H1 (cell line): ENCODE results near the gene PLCB3. TPM values are rescaled to one million over a fixed set of nuclear protein-coding genes. Genes with fewer than 3 reads are reported as not detected.

Experiments
- CTCF ChIA-PET: fragments of 300-600 bp; sonication (Branson Sonifier 250); formaldehyde crosslinking; loops from one replicate; lab custom pipeline; 2021; ENCODE audit not compliant: partially characterized antibody; lab: Charles Lee
- POLR2A ChIA-PET: fragments of 300-600 bp; sonication (Branson Sonifier 250); formaldehyde crosslinking; loops from one replicate; lab custom pipeline; 2021; ENCODE audit warnings: inconsistent platforms; ENCODE audit not compliant: partially characterized antibody; lab: Charles Lee
- DNase-seq, 2 experiments: peaks; one replicate each; pipeline versions ENCODE4 v3.0.0 to v3.0.0-alpha.2; 2010 to 2022; ENCODE audit warnings: low spot score in 2 of 2, low read depth in 1 of 2, mixed read lengths in 1 of 2
- FAIRE-seq: peaks from 2 replicates; lab custom pipeline; 2011; peaks lifted over from hg19 to GRCh38; lab: Jason Lieb, UNC
- H2AFZ ChIP-seq: 2 replicates; pipeline ENCODE4 v1.8.1; 2012; ENCODE audit warnings: low read length, inconsistent platforms
- H2AK5ac ChIP-seq: 2 replicates; pipeline ENCODE4 v1.6.1; 2013; ENCODE audit warnings: low read depth, low read length
- H2BK120ac ChIP-seq: replicated peaks from 2 replicates; pipeline ENCODE3; 2013; ENCODE audit warnings: low read depth, low read length, inconsistent platforms
- H2BK12ac ChIP-seq: 2 replicates; pipeline ENCODE4 v1.6.1; 2013; ENCODE audit warnings: low read depth, low read length
- H2BK15ac ChIP-seq: 2 replicates; pipeline ENCODE4 v1.6.1; 2013; ENCODE audit warnings: low read length
- H2BK20ac ChIP-seq: 2 replicates; pipeline ENCODE4 v1.6.1; 2013; ENCODE audit warnings: low read length
- H2BK5ac ChIP-seq: 2 replicates; pipeline ENCODE4 v1.6.1; 2013; ENCODE audit warnings: low read depth, low read length
- H3K14ac ChIP-seq: 2 replicates; pipeline ENCODE4 v1.6.1; 2013; ENCODE audit warnings: inconsistent platforms; ENCODE audit not compliant: insufficient read length
- H3K18ac ChIP-seq: 2 replicates; pipeline ENCODE4 v1.6.1; 2013; ENCODE audit warnings: low read length; ENCODE audit errors: extremely low read depth
- H3K23ac ChIP-seq: 2 replicates; pipeline ENCODE4 v1.6.1; 2013; ENCODE audit warnings: inconsistent platforms; ENCODE audit not compliant: insufficient read length
- H3K23me2 ChIP-seq: 2 replicates; pipeline ENCODE4 v1.6.1; 2013; ENCODE audit warnings: low read depth, low read length
- H3K27ac ChIP-seq: 2 replicates; pipeline ENCODE4 v1.6.1; 2011; ENCODE audit warnings: low read depth, low read length, inconsistent platforms
- H3K27me3 ChIP-seq, 4 experiments: replicated peaks in 1 of 4; 1 replicate in 1 of 4; 2 replicates in 3 of 4; pipeline versions ENCODE4 v1.6.1 to v1.8.1; 2011 to 2013; ENCODE audit warnings: low read length in 3 of 4, mild to moderate bottlenecking in 3 of 4, inconsistent platforms in 2 of 4, mixed read lengths in 2 of 4, moderate library complexity in 1 of 4; ENCODE audit not compliant: control insufficient read depth in 3 of 4, insufficient read depth in 3 of 4; ENCODE audit errors: extremely low read depth in 1 of 4
- H3K36me3 ChIP-seq, 4 experiments: 2 replicates each; pipeline versions ENCODE4 v1.6.1 to v1.8.1; 2011 to 2013; ENCODE audit warnings: mild to moderate bottlenecking in 4 of 4, low read length in 3 of 4, moderate library complexity in 2 of 4, control low read depth in 1 of 4, inconsistent platforms in 1 of 4; ENCODE audit not compliant: insufficient read depth in 4 of 4, control insufficient read depth in 2 of 4
- H3K4ac ChIP-seq: replicated peaks from 2 replicates; pipeline ENCODE3; 2013; ENCODE audit warnings: low read length, low read depth, mixed read lengths, inconsistent platforms; ENCODE audit not compliant: insufficient read length
- H3K4me1 ChIP-seq, 4 experiments: replicated peaks in 1 of 4; 1 replicate in 1 of 4; 2 replicates in 3 of 4; pipeline versions ENCODE4 v1.6.1 to v1.8.1; 2011 to 2013; ENCODE audit warnings: low read length in 3 of 4, inconsistent platforms in 2 of 4, mixed read lengths in 1 of 4; ENCODE audit not compliant: insufficient read depth in 4 of 4, control insufficient read depth in 3 of 4
- H3K4me2 ChIP-seq, 2 experiments: 2 replicates each; pipeline versions ENCODE4 v1.6.1 to v1.8.1; 2011 to 2013; ENCODE audit warnings: low read depth in 2 of 2, low read length in 2 of 2, control low read depth in 1 of 2, inconsistent platforms in 1 of 2, mild to moderate bottlenecking in 1 of 2; ENCODE audit not compliant: insufficient read depth in 1 of 2
- H3K4me3 ChIP-seq, 4 experiments: fragments of 200-600, 300-600 bp in 1 of 4; sonication (generic), shearing (Covaris generic), sonication (Bioruptor Twin) in 1 of 4; 2 replicates each; pipeline versions ENCODE4 v1.5.1 to v1.8.1; 2011 to 2016; ENCODE audit warnings: low read length in 4 of 4, low read depth in 3 of 4, control low read depth in 2 of 4, inconsistent platforms in 2 of 4, mild to moderate bottlenecking in 2 of 4, mixed read lengths in 1 of 4, moderate library complexity in 1 of 4; ENCODE audit not compliant: insufficient read depth in 2 of 4; ENCODE audit errors: extremely low read depth in 1 of 4
- H3K56ac ChIP-seq: replicated peaks from 2 replicates; pipeline ENCODE3; 2013; ENCODE audit warnings: low read depth, mild to moderate bottlenecking, mixed read lengths, low read length, inconsistent platforms; ENCODE audit not compliant: insufficient read length
- H3K79me1 ChIP-seq: 2 replicates; pipeline ENCODE4 v1.6.1; 2013; ENCODE audit warnings: low read depth, low read length, control low read depth
- H3K79me2 ChIP-seq, 2 experiments: 2 replicates each; pipeline versions ENCODE4 v1.6.1 to v1.8.1; 2012 to 2013; ENCODE audit warnings: low read length in 2 of 2, mild to moderate bottlenecking in 2 of 2, inconsistent platforms in 1 of 2; ENCODE audit not compliant: insufficient read depth in 2 of 2, control insufficient read depth in 1 of 2
- H3K9ac ChIP-seq, 4 experiments: replicated peaks in 1 of 4; 1 replicate in 1 of 4; 2 replicates in 3 of 4; pipeline versions ENCODE4 v1.6.1 to v1.8.1; 2011 to 2013; ENCODE audit warnings: low read depth in 3 of 4, low read length in 3 of 4, control low read depth in 2 of 4, mild to moderate bottlenecking in 2 of 4, moderate library complexity in 2 of 4, inconsistent platforms in 1 of 4; ENCODE audit errors: extremely low read depth in 1 of 4
- H3K9me3 ChIP-seq, 2 experiments: 2 replicates each; pipeline versions ENCODE4 v1.6.1 to v1.8.1; 2012 to 2013; ENCODE audit warnings: mild to moderate bottlenecking in 2 of 2, moderate library complexity in 2 of 2, control low read depth in 1 of 2, inconsistent platforms in 1 of 2, low read depth in 1 of 2, low read length in 1 of 2, mixed read lengths in 1 of 2; ENCODE audit not compliant: insufficient read depth in 2 of 2
- H4K20me1 ChIP-seq, 2 experiments: replicated peaks in 1 of 2; 2 replicates each; pipeline versions ENCODE3 to v1.8.1; 2011 to 2013; ENCODE audit warnings: inconsistent platforms in 2 of 2, low read length in 2 of 2, mild to moderate bottlenecking in 1 of 2; ENCODE audit not compliant: insufficient read depth in 2 of 2, control insufficient read depth in 1 of 2
- H4K5ac ChIP-seq: 2 replicates; pipeline ENCODE4 v1.6.1; 2013; ENCODE audit warnings: low read length, low read depth, mixed read lengths, inconsistent platforms; ENCODE audit not compliant: insufficient read length
- H4K8ac ChIP-seq: 2 replicates; pipeline ENCODE4 v1.8.0; 2013; ENCODE audit warnings: mild to moderate bottlenecking, moderate library complexity, low read length, inconsistent platforms; ENCODE audit not compliant: insufficient read depth; ENCODE audit errors: extremely low read depth
- H4K91ac ChIP-seq: replicated peaks from 2 replicates; pipeline ENCODE3; 2013; ENCODE audit warnings: low read length, mixed read lengths, inconsistent platforms; ENCODE audit not compliant: insufficient read length
- CHD1 ChIP-seq: IDR thresholded peaks from 2 replicates; pipeline ENCODE4 v1.6.1; 2012; ENCODE audit warnings: low read depth, low read length, improper control_type of control experiment
- KDM1A ChIP-seq: fragments of 200-600, 300-600 bp; sonication (generic); IDR thresholded peaks from 2 replicates; pipeline ENCODE4 v1.7.1; 2016; ENCODE audit warnings: mild to moderate bottlenecking, low read length, borderline replicate concordance
- RAD21 ChIP-seq, 2 experiments: IDR thresholded peaks in 1 of 2; conservative IDR thresholded peaks in 1 of 2; 2 replicates each; pipeline ENCODE4 v1.6.1; 2011; ENCODE audit warnings: low read depth in 2 of 2, low read length in 2 of 2, improper control_type of control experiment in 1 of 2, inconsistent platforms in 1 of 2, mild to moderate bottlenecking in 1 of 2, moderate library complexity in 1 of 2
- RFX5 ChIP-seq: IDR thresholded peaks from 2 replicates; pipeline ENCODE4 v1.6.1; 2011; ENCODE audit warnings: low read depth, low read length, improper control_type of control experiment, borderline replicate concordance
- WGBS, 2 experiments: shearing (Covaris generic) in 1 of 2; methylation state at CpG; one replicate each; pipeline versions ENCODE4 v1.1.6 to v1.1.7; 2013 to 2015; ENCODE audit warnings: low lambda C conversion rate in 2 of 2, mixed read lengths in 2 of 2, inconsistent platforms in 1 of 2, low coverage in 1 of 2, missing lambda C conversion rate in 1 of 2; ENCODE audit not compliant: insufficient replicate concordance in 2 of 2, insufficient coverage in 1 of 2, insufficient read length in 1 of 2; ENCODE audit errors: extremely low coverage in 1 of 2, missing lambda C conversion rate in 1 of 2; 5-methylcytosine and 5-hydroxymethylcytosine counted together
- polyA plus RNA-seq, 7 experiments: library from polyadenylated mRNA; depleted of rRNA in 3 of 7; stranded (reverse) in 5 of 7; unstranded in 2 of 7; fragments of >200 nt in 5 of 7; fragments of 200-250 nt in 2 of 7; gene quantifications; 1 replicate in 5 of 7; 2 replicates in 1 of 7; 4 replicates in 1 of 7; pipeline versions ENCODE4 v1.2.1 to v1.2.3, GENCODE V29; 2011 to 2013; ENCODE audit warnings: missing spikeins in 2 of 7, mixed read lengths in 2 of 7
- total RNA-seq: library from RNA; stranded (reverse); fragmentation: NEBNext Ultra II Directional; extraction: Animal tissue kit (Norgen Biotek cat#: 25700); gene quantifications from 2 replicates; pipeline ENCODE4 v1.2.1, GENCODE V29; 2021

The PLCB3 gene
- total and polyA plus RNA-seq, 2 of the 8 experiments (the other 6 are each of a cell fraction or from before 2014, with no cell fraction given), result 47.2 to 104 TPM

GRCh38 chr11:64261556-64262080, 10.3 kb downstream of the PLCB3 start:
- DNase-seq (no peak), FAIRE-seq (no peak)
- Histone ChIP-seq H2AFZ (no peak overlapping the region), H4K91ac (no peak overlapping the region), H3K27ac (no peak overlapping the region), H3K36me3 (peaks cover 20 to 82% (median 38%) of the 10 kb centered on the region in 4 experiments), H2BK5ac (no peak overlapping the region), H3K79me1 (no peaks in the 10 kb centered on the region), H2BK12ac (no peak overlapping the region), H3K27me3 (no peaks in the 10 kb centered on the region), H3K23ac (no peak overlapping the region), H3K14ac (no peak overlapping the region), H2BK15ac (no peak overlapping the region), H3K56ac (no peak overlapping the region), H2AK5ac (no peak overlapping the region), H3K79me2 (no peaks in the 10 kb centered on the region), H3K4me1 (no peaks in the 10 kb centered on the region; a peak in 3 of 7 replicates), H2BK120ac (no peak overlapping the region), H4K5ac (no peak overlapping the region), H3K4me2 (no peak overlapping the region), H3K18ac (no peak overlapping the region), H3K9ac (no peak overlapping the region), H3K23me2 (no peaks in the 10 kb centered on the region), H3K4ac (no peak overlapping the region), H4K8ac (no peak overlapping the region), H3K4me3 (no peak overlapping the region), H3K9me3 (no peaks in the 10 kb centered on the region), H2BK20ac (no peak overlapping the region), H4K20me1 (peaks cover 8 to 21% of the 10 kb centered on the region in 2 experiments)
- ChIA-PET POLR2A (interaction anchor here (1.2 to 11.9 kb wide), 5 partner anchors 5 to 39 kb away, joined by 3 to 352 read pairs (median 4); partner anchors contain the start of genes CATSPERZ, FKBP2, PLCB3 and PPP1R14B), CTCF (interaction anchor here (0.7 to 7.9 kb wide), 6 partner anchors 6 to 55 kb away, joined by 3 to 62 read pairs (median 6); partner anchors contain the start of genes CATSPERZ and FERMT3)
- TF ChIP-seq RFX5 (no peak), KDM1A (no peak), RAD21 (IDR thresholded peaks at IDR 0.05 in 1 of 2, conservative IDR thresholded peaks at IDR 0.05 in 1 of 2; ENCODE audit: low read depth in 2 of 2, low read length in 2 of 2) (no peak), CHD1 (no peak)
- WGBS, 2 experiments, result 93% methylated on average over 16 of the region's 18 CpGs; no CpG with 5 or more reads in 1 of the 2 experiments
